CD4-positive, alpha-beta T cell treated with Interferon alpha-2 for 1 hour (primary cell): ENCODE results near the gene SLC13A3.

Experiments
- DNase-seq, 2 donors: peaks; one replicate each; pipeline ENCODE4 v3.0.0-alpha.2; 2020 to 2022

SLC13A3 gene

DNA sequence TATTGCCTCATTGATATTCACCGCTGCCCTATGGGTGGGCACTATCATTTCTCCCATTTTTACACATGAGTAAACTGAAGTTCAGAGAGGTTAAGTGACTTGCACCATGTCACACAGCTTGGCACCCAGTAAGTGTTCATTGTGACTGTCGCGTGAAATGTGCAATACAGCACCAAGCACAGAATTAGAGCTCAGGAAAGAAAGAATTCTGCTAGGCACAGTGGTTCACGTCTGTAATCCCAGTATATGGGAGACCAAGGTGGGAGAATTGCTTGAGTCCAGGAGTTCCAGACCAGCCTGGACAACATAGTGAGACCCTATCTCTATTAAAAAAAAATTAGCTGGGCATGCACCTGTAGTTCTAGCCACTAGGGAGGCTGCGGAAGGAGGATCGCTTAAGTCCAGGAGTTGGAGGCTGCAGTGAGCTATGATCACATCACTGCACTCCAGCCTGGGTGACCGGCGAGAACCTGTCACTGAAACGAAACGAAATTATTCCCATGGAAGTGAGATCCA lies 626 bp downstream of the SLC13A3 start:
- no peak for DNase-seq

DNA sequence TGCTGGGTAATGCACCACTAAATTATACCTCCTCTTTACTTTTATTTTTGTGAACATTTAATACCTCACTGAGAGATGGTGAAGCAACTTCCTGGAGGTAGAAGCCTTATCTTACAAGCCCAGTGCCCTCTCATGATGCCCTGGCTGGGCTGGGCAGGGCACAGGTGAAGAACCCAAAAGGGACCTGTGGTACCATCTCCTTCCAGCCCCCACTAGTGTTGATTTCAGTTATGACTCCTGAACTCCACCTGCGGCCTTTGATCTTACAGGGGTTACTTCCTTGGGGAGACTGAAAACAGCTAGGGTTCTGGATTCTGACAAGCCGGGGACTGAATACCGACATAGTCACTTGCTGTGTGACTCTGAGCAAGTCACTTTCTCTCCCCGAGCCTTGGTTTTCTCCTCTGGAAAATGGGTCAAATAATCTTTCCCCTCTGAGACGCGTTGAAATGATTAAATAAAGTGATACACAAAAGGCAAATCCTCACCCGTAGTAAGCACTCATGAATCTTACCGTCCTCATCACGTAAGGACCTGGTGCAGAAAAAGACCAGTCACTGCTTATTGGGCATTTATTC lies 1.2 kb downstream of the SLC13A3 start:
- no peak for DNase-seq

DNA sequence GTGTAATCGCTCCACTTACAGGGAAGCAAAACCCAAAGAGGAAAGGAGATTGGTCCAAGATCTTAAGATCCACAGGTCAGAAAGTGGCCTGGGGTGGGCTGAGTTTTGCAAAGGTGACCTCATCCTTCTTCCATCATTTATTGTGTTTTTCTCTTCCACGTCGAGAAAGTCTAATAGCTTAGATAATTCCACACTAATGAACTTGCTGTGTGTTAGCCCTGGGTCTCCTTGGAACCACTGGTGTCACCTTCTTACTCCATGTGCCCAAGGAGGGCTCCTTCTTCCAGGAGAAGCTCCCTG lies 1.7 kb downstream of the SLC13A3 start:
- no peak for DNase-seq

DNA sequence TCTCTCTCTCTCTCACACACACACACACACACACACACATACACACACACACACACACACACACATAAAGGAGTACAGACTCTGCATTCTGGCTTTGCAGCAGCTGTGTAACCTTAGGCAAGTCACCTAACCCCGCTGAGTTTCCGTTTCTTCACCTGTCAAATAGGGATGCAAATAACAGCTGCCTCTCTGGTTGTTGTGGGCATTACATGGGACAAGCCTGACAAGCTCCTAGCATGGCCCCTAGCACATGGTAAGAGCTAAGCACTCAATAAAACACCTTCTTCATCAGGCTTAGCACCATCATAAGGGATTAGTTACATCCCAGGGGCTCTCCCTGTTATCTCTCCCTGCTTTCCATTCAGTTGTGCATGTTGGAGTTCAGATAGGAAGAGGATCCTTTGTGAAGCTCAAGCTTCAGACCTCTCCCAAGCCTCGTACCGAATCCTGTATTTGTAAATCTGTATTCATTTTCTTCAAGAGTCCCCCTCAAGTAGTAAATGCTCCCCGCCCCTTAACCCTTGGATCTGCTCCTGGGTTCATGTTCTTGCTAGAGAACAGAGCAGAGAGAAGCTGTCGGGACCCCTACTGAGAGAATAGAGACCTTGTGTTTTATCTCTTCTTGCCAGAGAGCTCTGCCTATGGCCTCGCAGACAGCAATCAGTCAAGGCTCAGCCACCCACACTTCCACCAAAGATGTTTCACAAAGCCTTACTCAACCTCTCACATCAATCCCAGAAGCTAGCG lies 2.2 kb downstream of the SLC13A3 start:
- DNase-seq, result no peak

DNA sequence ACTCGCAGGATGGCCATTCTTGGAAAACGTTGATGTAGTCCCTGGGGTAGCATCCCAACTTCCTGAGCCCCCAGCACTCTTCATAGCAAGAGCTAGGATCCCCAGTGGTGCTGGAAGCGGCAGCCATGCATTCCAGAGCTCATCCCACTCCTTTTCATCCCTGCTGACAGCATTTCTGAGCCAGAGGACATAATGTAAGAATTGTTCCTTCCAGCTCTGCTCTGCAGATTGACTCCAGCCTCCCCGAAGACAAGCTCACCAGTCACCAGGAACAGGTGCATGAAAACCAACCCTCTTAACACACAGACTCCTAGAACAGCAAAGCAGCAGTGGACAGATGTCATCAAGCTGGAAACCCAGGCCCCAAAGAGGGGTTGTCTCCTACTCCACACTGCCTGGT lies 3.8 kb downstream of the SLC13A3 start:
- no peak for DNase-seq

DNA sequence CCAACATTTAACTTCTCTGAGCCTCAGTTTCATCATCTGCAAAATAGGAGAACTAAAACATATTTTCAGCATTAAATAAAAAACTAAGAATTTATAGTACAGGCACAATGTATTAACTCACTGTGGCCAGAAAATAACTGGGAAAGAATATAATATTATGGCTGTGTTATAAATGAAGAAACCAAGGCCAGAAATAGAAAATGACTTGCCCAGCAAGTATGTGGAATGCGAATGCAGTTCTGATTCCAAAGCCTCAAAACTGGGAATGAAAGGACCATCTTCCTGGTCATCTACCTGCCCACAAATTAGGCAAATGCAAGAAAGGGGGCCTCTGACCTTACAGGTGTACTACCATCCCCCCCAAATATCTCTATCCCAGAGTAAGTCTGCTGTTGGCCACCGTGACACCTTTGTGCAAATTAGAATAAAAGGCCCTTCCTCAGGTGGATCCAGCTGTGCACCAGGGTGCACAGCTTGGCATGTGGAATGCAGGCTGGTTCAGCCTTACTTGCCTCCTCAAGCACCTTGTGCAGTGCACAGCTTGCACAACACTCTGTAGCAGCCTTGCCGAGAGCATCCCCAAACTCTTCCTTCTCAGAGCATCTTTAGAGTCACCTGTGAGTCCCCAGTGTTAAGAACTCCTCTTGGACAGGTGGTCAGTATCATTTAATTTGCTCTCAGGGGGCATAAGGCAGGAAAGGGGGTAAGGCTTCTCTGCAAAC lies 4.4 kb downstream of the SLC13A3 start:
- DNase-seq, result no peak

DNA sequence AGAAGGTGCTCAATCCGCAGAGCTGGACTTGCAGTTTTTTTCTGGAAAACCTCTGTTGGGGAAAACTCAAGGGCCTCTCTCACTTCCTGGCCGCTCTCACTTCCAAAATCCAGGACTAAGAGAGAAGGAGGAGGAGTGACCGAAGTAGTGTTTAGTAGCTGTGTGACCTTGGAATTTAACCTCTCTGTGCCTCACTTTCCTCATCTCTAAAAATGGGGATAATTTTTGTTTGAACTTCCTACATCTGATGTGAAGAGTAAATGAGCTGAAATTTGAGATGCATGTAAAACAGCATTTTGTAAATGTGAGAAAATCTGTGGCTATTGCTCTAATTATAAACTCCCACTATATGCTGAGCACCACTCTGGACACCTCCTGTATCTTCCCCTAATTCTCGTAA lies 5.1 kb downstream of the SLC13A3 start:
- no peak for DNase-seq

DNA sequence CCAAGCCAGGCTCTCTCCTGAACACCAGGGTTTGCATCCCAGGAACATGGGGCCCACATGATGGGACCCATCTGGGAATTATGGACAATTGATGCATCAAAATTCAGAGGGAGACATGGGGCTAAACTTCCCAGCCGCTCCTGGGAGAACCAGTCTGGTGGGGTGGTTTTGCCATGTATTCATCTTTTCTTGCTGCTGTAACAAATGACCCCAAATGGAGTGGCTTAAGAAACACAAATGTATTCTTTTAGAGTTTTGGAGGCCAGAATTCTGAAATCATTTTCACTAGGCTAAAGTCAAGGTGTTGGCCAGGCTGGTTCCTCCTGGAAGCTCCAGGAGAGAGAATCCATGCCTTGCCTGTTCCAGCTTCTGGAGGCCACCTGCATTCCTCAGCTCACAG lies 6.5 kb downstream of the SLC13A3 start:
- no peak for DNase-seq

DNA sequence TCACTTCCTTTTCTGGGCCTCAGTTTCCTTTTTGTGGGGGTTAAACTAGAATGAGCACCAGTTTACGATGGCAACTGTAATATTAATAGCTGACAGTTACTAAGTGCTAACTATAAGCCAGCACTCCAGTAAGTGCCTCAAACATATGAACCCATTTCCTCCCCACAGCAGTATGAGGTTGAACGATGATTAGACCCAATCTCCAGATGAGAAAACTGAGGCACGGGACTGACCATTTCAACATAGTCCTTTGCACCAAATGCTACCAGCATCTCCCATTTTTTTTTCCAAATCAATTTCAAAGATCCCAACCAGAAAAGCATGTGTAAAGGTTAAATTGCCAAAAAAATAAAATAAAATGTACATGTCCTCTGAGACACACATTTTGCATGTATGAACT lies 7.1 kb downstream of the SLC13A3 start:
- DNase-seq, result no peak

DNA sequence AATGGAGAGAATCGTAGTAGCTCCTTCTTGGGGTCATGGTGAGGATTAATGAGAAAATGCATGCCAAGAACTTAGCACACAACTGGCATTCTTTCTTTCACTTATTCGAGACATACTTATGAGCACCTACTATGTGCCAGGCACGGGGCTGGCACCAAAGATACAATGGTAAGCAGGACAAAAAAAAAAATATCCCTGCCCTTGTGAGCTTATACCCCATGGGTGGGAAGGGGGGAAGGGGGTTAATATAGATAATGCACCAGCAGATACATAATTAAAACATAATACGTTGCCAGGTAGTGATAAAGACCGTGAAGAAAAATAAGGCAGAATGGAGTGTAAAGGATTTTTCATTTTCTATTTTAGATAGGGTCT lies 8.3 kb downstream of the SLC13A3 start:
- DNase-seq, result no peak

DNA sequence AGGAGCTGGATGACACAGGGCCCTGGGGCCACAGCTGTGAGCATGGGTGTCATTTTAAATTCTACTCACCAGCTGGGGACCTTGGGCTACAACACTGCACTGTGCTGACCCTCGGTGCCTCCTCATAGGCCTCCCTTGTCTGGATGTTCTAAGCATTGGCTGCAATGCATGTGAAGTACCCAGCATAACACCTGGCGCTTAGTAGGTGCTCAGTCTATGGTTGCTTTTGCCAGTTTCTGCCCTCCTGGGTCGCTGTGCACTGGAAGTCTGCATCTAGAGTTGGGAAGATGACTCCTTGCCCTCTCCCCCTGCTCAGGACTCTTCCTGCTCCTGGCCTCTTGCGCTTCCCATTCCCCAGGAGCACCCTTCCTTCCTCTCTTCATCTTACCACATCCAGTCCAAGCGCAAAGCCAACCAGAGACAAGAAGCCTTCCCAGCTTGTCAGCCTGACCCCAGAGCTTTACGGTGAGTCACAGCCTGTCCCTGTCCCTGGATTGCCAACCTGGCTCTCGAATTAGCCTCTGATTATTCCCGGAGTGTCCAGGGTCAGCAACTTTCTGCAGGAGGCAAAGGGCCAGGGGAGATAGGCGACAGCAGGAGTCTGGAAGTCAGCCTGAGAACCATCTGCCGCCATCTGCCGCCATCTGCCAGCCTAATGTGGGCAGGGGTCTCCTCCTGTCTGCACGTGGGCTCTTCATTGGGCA lies 8.8 kb downstream of the SLC13A3 start:
- no peak for DNase-seq

DNA sequence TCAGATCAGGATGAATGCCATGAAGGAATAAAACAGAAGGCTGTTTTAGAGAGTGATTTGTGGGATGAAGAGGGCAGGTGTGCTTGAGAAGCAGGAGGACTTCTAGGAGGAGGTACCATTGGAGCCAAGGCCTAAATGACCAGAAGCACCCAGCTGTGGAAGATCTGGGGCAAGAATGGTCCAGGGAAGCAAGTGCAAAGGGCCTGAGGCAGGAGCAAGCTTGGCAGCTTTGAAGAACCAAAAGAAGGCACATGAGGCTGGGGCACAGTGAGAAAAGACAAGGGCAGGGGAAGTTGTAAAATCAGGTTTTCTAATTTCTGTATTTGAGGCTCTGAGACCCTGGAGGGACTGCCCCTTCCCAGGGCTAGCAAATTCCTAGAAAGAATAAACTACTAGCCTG lies 9.8 kb downstream of the SLC13A3 start:
- no peak for DNase-seq

DNA sequence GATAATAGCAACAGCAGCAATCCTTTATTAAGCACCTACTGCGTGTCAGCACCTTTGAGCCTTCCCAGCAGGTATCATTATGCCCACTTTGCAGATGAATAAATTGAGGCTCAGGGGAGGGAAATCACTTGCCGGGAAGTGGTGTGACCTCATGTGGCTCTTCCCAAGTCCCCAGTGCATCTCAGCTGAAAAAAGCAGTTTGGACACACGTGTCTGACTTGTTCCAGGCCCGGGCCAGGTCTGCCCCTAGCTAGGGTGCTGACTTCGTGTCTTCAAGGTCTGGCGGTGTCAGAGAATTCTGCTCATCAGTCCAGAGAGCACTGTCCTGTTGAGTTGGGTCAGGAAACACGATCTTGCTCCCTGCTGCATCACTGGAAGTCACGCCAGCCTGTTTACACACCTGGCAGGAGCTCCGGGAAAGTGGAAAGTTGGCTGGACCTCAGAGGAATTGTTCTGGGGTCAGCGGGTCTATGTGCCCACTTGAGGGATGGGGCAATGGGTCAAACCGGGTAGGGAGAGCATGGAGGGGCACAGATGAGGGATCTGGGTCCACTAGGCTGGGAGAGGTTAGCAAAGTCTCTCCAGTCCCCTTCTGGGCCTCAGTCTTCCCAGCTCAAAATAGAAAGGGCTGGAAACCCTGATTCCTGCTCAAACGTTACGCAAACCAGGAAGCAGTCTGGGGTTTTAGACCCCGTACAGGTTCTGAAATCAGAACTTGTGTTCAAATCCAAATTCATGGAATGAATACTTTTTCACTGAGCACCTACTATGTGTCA lies 10.5 kb downstream of the SLC13A3 start:
- no peak for DNase-seq

DNA sequence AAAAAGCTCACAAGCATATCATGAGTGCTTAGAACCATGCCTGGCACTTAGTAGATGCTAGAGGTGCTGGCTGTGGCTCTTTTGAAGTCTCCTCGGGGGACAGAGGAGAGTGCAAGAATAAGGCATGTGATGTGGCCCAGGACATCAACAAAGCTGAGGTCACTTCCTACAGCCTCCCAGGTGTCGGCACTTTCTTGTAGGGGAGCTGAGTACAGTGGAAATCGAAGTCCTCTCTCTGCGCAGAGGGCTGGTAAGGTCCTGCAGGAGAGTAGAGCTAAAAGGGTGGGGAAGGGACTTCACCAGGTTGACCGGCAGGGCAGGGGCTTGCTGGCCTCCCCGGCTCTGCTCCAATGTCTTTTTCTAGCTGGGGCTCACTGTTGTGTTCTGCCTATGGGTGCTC lies 11.2 kb downstream of the SLC13A3 start:
- DNase-seq, result no peak

DNA sequence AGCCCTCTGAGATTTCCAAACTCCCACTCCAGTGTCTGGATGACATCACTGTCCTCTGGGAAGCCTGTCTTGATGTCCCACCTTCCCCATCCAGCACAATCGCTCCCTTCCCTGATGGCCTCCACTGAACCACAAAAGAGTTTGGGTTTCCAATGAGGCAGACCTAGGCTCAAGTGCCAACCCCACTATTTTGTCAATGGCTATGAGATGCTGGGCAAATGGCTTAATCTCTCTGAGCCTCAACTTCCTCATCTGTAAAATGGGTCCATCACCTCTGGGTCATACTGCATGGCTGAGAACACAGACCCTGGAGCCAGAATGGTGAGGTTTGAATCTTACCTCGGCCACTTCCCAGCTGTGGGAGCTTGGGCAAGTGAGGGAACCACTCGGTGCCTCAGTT lies 11.7 kb downstream of the SLC13A3 start:
- DNase-seq, result no peak

DNA sequence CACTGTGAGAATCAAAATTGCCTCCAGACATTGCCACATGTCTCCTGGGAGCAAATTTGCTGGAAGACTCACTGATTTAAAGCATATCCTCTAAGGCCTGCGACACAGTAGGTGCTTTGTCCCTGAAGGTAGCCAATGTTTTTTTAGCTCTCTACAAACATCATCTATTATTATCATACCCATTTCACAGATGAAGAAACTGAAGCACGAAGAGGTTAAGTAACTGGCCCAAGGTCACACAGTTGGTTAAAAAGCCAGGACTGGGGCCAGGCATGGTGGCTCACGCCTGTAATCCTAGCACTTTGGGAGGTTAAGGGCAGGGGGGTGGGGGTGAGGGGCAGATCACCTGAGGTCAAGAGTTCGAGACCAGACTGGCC lies 12.4 kb downstream of the SLC13A3 start:
- DNase-seq, result no peak

DNA sequence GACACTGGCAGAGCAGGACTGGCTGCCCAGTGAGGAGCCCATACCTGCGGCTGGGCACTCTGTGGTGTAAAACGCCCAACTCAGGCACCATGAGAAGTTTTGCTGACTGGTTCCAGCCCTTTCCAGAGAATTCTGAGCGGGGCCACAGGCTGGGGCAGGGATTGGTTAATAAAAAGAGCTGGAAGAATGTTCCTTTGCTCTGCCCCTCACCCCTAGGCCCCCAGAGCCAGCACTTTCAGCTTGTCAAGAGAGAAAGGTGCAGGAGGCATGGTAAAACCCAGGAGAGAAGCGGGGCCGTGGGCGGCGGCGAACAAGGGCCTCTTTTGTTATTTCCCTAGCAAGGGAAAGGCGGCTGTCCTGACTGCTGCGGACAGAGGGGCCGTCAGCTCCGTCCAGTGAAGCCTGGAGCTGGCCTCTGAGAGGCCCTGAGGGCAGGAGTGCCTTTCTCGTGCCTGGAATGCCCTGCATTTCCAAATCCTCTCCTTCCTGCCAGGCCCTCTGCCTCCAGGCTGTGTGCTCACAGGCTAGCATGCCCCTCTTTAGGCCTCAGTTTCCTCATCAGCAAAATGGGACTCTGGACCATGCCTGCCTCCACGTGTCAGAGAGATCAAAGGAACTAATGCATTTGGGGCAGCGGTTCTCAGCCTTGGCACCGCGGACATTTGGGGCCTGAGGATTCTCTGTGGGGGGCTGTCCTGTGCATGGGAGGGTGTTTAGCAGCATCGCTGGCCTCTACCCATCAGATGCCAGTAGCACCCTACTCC lies 12.9 kb downstream of the SLC13A3 start:
- DNase-seq, result no peak

DNA sequence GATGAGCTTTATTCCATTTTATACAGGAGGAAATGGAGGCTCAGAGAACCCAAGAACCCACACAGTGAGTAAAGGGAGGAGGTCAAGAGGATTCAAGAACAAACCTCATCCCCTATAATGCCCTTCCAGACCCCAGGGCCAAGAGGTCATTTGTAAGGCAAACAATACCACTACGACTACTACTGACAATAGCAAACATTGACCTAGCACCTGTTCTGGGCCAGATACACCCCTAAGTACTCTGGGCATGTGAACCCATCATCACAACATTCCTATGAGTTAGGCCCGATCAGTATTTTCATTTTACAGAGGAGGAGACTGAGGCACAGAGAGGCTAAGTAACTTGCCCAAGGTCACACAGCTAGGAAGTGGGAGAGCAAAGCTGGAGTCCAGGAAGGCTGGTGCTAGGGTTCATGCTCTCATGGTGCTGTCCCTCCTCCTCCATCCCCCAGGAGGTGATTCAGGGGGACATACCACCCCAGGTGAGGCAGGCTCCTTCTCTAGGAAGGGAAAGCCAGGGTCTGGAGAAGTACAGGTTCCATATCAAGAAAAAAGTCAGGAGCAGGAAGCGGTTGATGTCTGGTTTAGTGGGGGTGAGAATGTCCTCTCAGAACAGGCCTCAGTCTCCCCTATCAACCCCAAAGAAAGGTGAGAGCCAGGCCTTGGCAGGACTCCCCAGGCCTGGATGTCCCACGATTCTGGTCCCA lies 13.7 kb downstream of the SLC13A3 start:
- DNase-seq, result no peak

DNA sequence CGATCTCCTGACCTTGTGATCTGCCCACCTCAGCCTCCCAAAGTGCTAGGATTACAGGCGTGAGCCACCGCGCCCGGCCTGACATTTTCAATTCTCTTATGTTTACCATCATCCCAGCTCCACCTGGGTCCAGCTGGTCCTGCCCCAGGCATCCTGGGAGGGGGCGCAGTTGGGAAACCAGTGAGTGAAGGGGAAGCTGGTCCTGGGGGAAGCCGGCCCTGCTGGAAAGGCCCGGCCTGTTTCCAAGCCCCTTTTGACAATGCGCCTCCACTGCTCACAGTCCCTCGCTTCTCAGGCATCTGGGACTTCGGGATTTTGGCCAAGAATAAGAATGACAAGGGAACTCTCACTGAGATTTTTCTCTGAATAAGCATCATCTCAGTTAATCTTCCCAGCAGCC lies 14.2 kb downstream of the SLC13A3 start:
- no peak for DNase-seq

DNA sequence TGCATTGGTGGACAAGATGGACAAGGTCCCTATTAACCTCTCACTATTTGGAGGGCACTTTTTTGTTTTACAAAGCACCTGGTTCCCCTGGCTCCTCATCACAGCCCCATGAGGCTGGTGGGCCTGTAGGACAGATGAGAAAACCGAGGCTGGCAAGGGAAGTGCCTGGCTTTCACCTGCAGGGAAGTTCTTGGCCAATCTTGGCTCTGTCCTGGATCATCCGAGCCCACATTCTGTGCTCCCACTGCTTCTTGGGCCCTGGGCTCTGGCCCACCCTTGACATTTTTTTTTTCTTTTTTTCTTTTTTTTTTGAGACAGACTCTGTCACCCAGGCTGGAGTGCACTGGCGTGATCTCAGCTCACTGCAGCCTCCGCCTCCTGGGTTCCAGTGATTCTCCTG lies 14.7 kb downstream of the SLC13A3 start:
- DNase-seq, result no peak

DNA sequence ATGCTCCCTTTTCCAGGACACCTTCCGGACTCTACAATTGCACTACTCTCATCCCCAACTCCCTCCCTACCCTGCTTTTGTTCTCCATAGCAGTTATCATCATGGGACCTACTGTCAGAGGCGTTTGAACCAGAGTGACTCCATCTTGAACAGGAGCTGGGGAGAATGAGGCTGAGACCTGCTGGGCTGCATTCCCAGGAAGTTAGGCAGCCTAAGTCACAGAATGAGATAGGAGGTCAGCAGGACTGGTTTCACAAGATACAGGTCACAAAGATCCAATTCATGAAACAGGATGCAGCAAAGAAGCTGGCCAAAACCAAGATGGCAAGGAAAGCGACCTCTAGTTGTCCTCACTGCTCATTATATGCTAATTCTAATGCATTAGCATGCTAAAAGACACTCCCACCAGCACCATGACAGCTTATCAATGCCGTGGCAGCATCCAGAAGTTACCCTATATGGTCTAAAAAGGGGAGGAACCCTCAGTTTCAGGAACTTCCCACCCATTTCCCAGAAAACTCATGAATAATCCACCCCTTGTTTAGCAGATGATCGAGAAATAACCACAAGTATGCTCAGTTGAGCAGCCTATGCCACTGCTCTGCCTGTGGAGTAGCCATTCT lies 15.6 kb downstream of the SLC13A3 start:
- DNase-seq, result no peak
